ENCODE data around the gene TBC1D26.

TBC1D26 gene

DNA sequence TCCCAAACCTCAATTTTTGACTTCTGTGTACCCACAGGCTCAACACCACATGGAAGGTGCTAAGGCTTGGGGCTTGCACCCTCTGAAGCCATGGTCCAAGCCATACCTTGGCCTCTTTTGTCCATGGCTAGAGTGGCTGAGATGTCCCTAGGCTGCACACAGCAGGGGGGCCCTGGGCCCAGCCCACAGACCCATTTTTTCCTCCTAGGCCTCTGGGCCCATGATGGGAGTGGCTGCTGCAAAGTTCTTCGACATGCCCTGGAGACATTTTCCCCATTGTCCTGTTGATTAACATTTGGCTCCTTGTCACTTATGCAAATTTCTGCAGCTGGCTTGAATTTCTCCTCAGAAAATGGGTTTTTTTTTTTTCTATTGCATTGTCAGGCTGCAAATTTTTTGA is 47.0 kb downstream of the TBC1D26 start:
- no peaks in the 10 kb centered on the region for H3K9me2 ChIP-seq (replicated peaks; ENCODE audit: insufficient read depth, low read length)
- no peaks in the 10 kb centered on the region for H3F3A ChIP-seq (ENCODE audit: insufficient read depth)
- no peaks in the 10 kb centered on the region for H3K79me2 ChIP-seq (ENCODE audit: insufficient read depth, low read length)
- H3K27me3 ChIP-seq (ENCODE audit: low read length): no peaks in the 10 kb centered on the region
- H3K9ac ChIP-seq (ENCODE audit: low read length): no peak overlapping the region
- no peak for TF ChIP-seq EZH2phosphoT487 (conservative IDR thresholded peaks at IDR 0.05; ENCODE audit: low read length)
- TF ChIP-seq, protein P1, sequence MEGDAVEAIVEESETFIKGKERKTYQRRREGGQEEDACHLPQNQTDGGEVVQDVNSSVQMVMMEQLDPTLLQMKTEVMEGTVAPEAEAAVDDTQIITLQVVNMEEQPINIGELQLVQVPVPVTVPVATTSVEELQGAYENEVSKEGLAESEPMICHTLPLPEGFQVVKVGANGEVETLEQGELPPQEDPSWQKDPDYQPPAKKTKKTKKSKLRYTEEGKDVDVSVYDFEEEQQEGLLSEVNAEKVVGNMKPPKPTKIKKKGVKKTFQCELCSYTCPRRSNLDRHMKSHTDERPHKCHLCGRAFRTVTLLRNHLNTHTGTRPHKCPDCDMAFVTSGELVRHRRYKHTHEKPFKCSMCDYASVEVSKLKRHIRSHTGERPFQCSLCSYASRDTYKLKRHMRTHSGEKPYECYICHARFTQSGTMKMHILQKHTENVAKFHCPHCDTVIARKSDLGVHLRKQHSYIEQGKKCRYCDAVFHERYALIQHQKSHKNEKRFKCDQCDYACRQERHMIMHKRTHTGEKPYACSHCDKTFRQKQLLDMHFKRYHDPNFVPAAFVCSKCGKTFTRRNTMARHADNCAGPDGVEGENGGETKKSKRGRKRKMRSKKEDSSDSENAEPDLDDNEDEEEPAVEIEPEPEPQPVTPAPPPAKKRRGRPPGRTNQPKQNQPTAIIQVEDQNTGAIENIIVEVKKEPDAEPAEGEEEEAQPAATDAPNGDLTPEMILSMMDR (IDR thresholded peaks at IDR 0.05; ENCODE audit: insufficient read depth, low read length, poor library complexity, severe bottlenecking): no peak
- H3K27ac ChIP-seq (ENCODE audit: low read depth, low read length): no peak overlapping the region
- no peak overlapping the region for H3K4me3 ChIP-seq (ENCODE audit: insufficient read depth, low read length, poor library complexity, severe bottlenecking)
- no peak overlapping the region for H2AFZ ChIP-seq (ENCODE audit: low read depth, low read length, severe bottlenecking)
- H3K9me3 ChIP-seq (ENCODE audit: insufficient read depth, low read length): no peaks in the 10 kb centered on the region
- H3K4me2 ChIP-seq (ENCODE audit: low read depth, low read length, poor library complexity, severe bottlenecking): no peak overlapping the region
- no peaks in the 10 kb centered on the region for H4K20me1 ChIP-seq (ENCODE audit: low read depth, low read length)
- no peaks in the 10 kb centered on the region for H3K36me3 ChIP-seq (ENCODE audit: low read length)

DNA sequence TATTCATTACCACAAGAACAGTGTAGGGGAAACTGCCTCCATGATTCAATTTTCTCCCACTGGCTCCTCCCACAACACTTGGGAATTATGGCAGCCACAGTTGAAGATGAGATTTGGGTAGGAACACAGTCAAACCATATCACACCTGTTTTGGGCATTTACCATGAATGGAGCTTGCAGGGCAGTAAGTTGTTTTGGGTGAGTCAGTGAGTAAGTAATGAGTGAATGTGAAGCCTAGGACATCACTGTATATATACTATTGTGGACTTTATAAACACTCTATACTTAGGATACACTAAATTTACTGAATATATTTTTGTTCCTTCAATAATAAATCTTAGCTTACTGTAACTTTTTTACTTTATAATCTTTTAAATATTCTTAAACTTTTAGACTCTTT is 48.1 kb downstream of the TBC1D26 start:
- Histone ChIP-seq H3K27me3 (ENCODE audit: low read length) (no peaks in the 10 kb centered on the region), H3K9ac (ENCODE audit: low read length) (no peak overlapping the region), H3K9me3 (ENCODE audit: insufficient read depth, low read length) (no peaks in the 10 kb centered on the region), H3K36me3 (ENCODE audit: low read length) (no peaks in the 10 kb centered on the region), H3F3A (ENCODE audit: insufficient read depth) (no peaks in the 10 kb centered on the region), H3K79me2 (ENCODE audit: insufficient read depth, low read length) (no peaks in the 10 kb centered on the region), H3K4me2 (ENCODE audit: low read depth, low read length, poor library complexity, severe bottlenecking) (no peak overlapping the region), H4K20me1 (ENCODE audit: low read depth, low read length) (no peaks in the 10 kb centered on the region), H3K27ac (ENCODE audit: low read depth, low read length) (no peak overlapping the region), H3K9me2 (replicated peaks; ENCODE audit: insufficient read depth, low read length) (no peaks in the 10 kb centered on the region), H3K4me3 (ENCODE audit: insufficient read depth, low read length, poor library complexity, severe bottlenecking) (no peak overlapping the region), H2AFZ (ENCODE audit: low read depth, low read length, severe bottlenecking) (no peak overlapping the region)
- no peak for TF ChIP-seq EZH2phosphoT487 (conservative IDR thresholded peaks at IDR 0.05; ENCODE audit: low read length)
- TF ChIP-seq, protein P1 (IDR thresholded peaks at IDR 0.05; ENCODE audit: insufficient read depth, low read length, poor library complexity, severe bottlenecking): no peak

DNA sequence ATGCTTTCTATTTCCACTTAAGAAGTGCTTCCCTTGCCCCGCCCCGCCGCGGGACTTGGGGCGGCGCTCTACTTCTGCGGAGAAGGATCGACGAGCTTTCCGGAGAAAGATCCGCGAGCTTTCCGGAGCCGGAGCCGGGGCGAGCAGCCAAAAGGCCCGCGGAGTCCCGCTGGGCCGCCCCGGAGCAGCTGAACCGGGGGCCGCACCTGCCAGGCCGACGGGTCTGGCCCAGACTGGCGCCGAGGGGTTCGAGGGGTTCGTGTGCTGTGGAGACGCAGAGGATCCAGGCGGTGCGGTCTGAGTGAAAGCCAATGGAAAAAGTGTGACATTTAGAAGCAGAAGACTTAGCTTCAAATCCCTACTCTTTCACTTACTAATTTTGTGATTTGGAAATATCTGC is 50.8 kb downstream of the TBC1D26 start:
- no peak for TF ChIP-seq EZH2phosphoT487 (conservative IDR thresholded peaks at IDR 0.05; ENCODE audit: low read length)
- TF ChIP-seq, protein P1 (IDR thresholded peaks at IDR 0.05; ENCODE audit: insufficient read depth, low read length, poor library complexity, severe bottlenecking): no peak
- H3K9me2 ChIP-seq (replicated peaks; ENCODE audit: insufficient read depth, low read length): no peaks in the 10 kb centered on the region
- no peaks in the 10 kb centered on the region for H3K27me3 ChIP-seq (ENCODE audit: low read length)
- H3K27ac ChIP-seq (ENCODE audit: low read depth, low read length): no peak overlapping the region
- H3K79me2 ChIP-seq (ENCODE audit: insufficient read depth, low read length): no peaks in the 10 kb centered on the region
- H3K36me3 ChIP-seq (ENCODE audit: low read length): no peaks in the 10 kb centered on the region
- no peak overlapping the region for H3K4me2 ChIP-seq (ENCODE audit: low read depth, low read length, poor library complexity, severe bottlenecking)
- H3F3A ChIP-seq (ENCODE audit: insufficient read depth): no peaks in the 10 kb centered on the region
- H2AFZ ChIP-seq (ENCODE audit: low read depth, low read length, severe bottlenecking): no peak overlapping the region
- no peak overlapping the region for H3K9ac ChIP-seq (ENCODE audit: low read length)
- no peaks in the 10 kb centered on the region for H4K20me1 ChIP-seq (ENCODE audit: low read depth, low read length)
- H3K4me3 ChIP-seq (ENCODE audit: insufficient read depth, low read length, poor library complexity, severe bottlenecking): no peak overlapping the region
- no peaks in the 10 kb centered on the region for H3K9me3 ChIP-seq (ENCODE audit: insufficient read depth, low read length)
